ENCODE results near the gene GOLGA8B. TPM values are rescaled to one million over a fixed set of nuclear protein-coding genes. Genes with fewer than 3 reads are reported as not detected.
"Not testable (repeated sequence)": the region's sequence is repeated elsewhere in the genome, so short reads cannot be mapped to it uniquely, and the experiment has no call there.

GOLGA8B gene
- total and polyA plus RNA-seq, 12 donors = 4.0 to 80.6 (median 21.4) TPM

GRCh38 chr15:34578283-34578674 is 5.2 kb downstream of the GOLGA8B start:
- no peak for TF ChIP-seq CTCF (IDR thresholded peaks at IDR 0.05)
- no peak overlapping the region for H3K27ac ChIP-seq
- peaks cover 0 to 52% (median 11%) of the 10 kb centered on the region in 9 donors for H3K4me1 ChIP-seq
- H3K4me3 ChIP-seq = no peak overlapping the region
- intact Hi-C loops (cut with DNase I) = no loop called here
- DNase-seq (no peak), ATAC-seq (no peak)
- H3K9me3 ChIP-seq = no peaks in the 10 kb centered on the region
- 87 to 92% methylated on average over 10 of the region's 10 CpGs for WGBS, 2 donors
- H3K27me3 ChIP-seq = peaks cover 0 to 15% (median 3%) of the 10 kb centered on the region in 7 donors
- H3K36me3 ChIP-seq = no peaks in the 10 kb centered on the region

- H3K27ac ChIP-seq; ATAC-seq; H3K36me3 ChIP-seq; H3K4me3 ChIP-seq; H3K9me3 ChIP-seq; intact Hi-C loops (cut with DNase I); DNase-seq: not testable (repeated sequence)
- peaks cover 0 to 52% (median 11%) of the 10 kb centered on the region in 9 donors for H3K4me1 ChIP-seq
- peaks cover 0 to 15% (median 3%) of the 10 kb centered on the region in 7 donors for H3K27me3 ChIP-seq
- WGBS, 2 donors = 91 to 94% methylated on average over 4 of the region's 4 CpGs
These were observed 5.7 kb downstream of the GOLGA8B start for GRCh38 chr15:34577658-34578282.

- DNase-seq; H3K27ac ChIP-seq; H3K9me3 ChIP-seq; intact Hi-C loops (cut with DNase I); ATAC-seq; H3K27me3 ChIP-seq; H3K4me3 ChIP-seq; H3K36me3 ChIP-seq: not testable (repeated sequence)
- H3K4me1 ChIP-seq = peaks cover 0 to 26% (median 0%) of the 10 kb centered on the region in 9 donors
- WGBS, 2 donors = 90 to 94% methylated on average over 12 of the region's 12 CpGs
These were observed 8.4 kb downstream of the GOLGA8B start for GRCh38 chr15:34575035-34575434.

GRCh38 chr15:34572921-34573320 is 10.5 kb downstream of the GOLGA8B start:
- H3K4me3 ChIP-seq; H3K27me3 ChIP-seq; intact Hi-C loops (cut with DNase I); H3K27ac ChIP-seq; H3K36me3 ChIP-seq; ATAC-seq; DNase-seq; H3K9me3 ChIP-seq: not testable (repeated sequence)
- WGBS, 2 donors = 93% methylated on average over 5 to 6 of the region's 6 CpGs
- H3K4me1 ChIP-seq = peaks cover 0 to 18% (median 0%) of the 10 kb centered on the region in 9 donors

GRCh38 chr15:34572019-34572641 is 11.3 kb downstream of the GOLGA8B start:
- intact Hi-C loops (cut with DNase I); DNase-seq; H3K27me3 ChIP-seq; H3K9me3 ChIP-seq; H3K4me3 ChIP-seq; H3K27ac ChIP-seq; ATAC-seq; H3K36me3 ChIP-seq: not testable (repeated sequence)
- 83% methylated on average over 13 of the region's 13 CpGs for WGBS, 2 donors
- peaks cover 0 to 13% (median 0%) of the 10 kb centered on the region in 9 donors for H3K4me1 ChIP-seq

- intact Hi-C loops (cut with DNase I); H3K4me3 ChIP-seq; H3K27ac ChIP-seq; H3K36me3 ChIP-seq; H3K27me3 ChIP-seq; H3K4me1 ChIP-seq; H3K9me3 ChIP-seq; DNase-seq: not testable (repeated sequence)
- ATAC-seq = peak in 5 of 8 donors; percentile 41 to 66 (median 51)
- 51 to 65% methylated on average over 2 to 4 of the region's 4 CpGs for WGBS, 2 donors
These were observed 13.6 kb downstream of the GOLGA8B start for GRCh38 chr15:34569670-34570396.

GRCh38 chr15:34567174-34567573 is 16.3 kb downstream of the GOLGA8B start:
- intact Hi-C loops (cut with DNase I); H3K36me3 ChIP-seq; H3K27ac ChIP-seq; DNase-seq; ATAC-seq; H3K4me3 ChIP-seq; H3K9me3 ChIP-seq; H3K27me3 ChIP-seq; H3K4me1 ChIP-seq: not testable (repeated sequence)
- 86 to 92% methylated on average over 5 to 7 of the region's 12 CpGs for whole genome bisulfite sequencing, 2 donors

GRCh38 chr15:34564711-34565110 is 18.7 kb downstream of the GOLGA8B start:
- intact Hi-C loops (cut with DNase I); H3K27me3 ChIP-seq; H3K36me3 ChIP-seq; DNase-seq; H3K27ac ChIP-seq; H3K9me3 ChIP-seq; ATAC-seq; H3K4me1 ChIP-seq; H3K4me3 ChIP-seq: not testable (repeated sequence)
- 72% methylated on average over 5 of the region's 5 CpGs; no CpG with 5 or more reads in 1 of the 2 donors for WGBS, 2 donors

GRCh38 chr15:34560814-34561213 is 22.6 kb downstream of the GOLGA8B start:
- intact Hi-C loops (cut with DNase I); ATAC-seq; H3K4me3 ChIP-seq; H3K9me3 ChIP-seq; DNase-seq; H3K27me3 ChIP-seq; H3K36me3 ChIP-seq; H3K4me1 ChIP-seq; H3K27ac ChIP-seq: not testable (repeated sequence)
- WGBS, 2 donors = 86 to 87% methylated on average over 3 of the region's 6 CpGs

- ATAC-seq; H3K27me3 ChIP-seq; DNase-seq; intact Hi-C loops (cut with DNase I); H3K4me3 ChIP-seq; H3K4me1 ChIP-seq; H3K36me3 ChIP-seq; H3K27ac ChIP-seq; H3K9me3 ChIP-seq: not testable (repeated sequence)
- WGBS, 2 donors = 94 to 98% methylated on average over 5 of the region's 5 CpGs
These were observed 23.7 kb downstream of the GOLGA8B start for GRCh38 chr15:34559764-34560163.

Data from heart right ventricle (tissue), 16 donors.